Right kidney (tissue), 1 donor: ENCODE measurements around the gene MAFF.
"Not testable (repeated sequence)": the region's sequence is repeated elsewhere in the genome, so short reads cannot be mapped to it uniquely, and the experiment has no call there.

Source experiments
- DNase-seq: peaks from one replicate; pipeline ENCODE4 v3.0.0-alpha.2; 2016

Gene MAFF

DNA sequence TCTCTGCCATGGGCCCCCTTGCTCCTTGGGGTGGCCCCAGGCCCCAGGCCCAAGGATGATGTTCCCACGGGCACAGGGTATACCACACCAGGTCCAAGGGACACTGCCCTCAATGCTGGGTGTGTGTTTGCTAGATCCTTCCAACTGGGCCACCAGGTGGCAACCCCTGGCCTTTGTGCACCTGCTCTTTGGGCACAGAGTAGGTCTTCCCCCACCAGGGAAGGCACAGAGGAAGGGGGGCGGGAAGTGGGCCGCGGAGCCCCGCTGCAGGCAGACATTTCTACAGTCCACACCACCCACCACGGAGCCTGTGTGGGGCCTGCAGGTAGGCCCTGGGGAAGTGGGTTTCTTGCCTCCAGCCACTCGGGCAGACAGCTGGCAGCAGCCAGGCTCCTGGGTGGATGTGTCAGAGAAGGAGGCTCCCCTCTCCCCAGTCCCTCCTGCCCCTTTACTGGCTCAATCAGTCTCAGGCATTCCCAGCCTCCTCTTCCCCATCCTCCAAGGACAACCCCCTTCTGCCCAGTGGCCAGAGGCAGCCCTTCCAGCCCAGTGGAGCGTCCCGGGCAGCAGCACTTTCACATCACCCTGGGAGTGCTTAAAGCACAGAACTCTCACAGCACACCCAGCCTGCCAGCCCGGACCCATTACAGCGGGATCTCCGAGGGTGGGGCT is 21.6 kb downstream of the MAFF start:
- DNase-seq = no peak

- DNase-seq = no peak
These were observed 25.3 kb downstream of the MAFF start for GRCh38 chr22:38226853-38227649.

GRCh38 chr22:38228326-38228872 is 26.6 kb downstream of the MAFF start:
- no peak for DNase-seq

DNA sequence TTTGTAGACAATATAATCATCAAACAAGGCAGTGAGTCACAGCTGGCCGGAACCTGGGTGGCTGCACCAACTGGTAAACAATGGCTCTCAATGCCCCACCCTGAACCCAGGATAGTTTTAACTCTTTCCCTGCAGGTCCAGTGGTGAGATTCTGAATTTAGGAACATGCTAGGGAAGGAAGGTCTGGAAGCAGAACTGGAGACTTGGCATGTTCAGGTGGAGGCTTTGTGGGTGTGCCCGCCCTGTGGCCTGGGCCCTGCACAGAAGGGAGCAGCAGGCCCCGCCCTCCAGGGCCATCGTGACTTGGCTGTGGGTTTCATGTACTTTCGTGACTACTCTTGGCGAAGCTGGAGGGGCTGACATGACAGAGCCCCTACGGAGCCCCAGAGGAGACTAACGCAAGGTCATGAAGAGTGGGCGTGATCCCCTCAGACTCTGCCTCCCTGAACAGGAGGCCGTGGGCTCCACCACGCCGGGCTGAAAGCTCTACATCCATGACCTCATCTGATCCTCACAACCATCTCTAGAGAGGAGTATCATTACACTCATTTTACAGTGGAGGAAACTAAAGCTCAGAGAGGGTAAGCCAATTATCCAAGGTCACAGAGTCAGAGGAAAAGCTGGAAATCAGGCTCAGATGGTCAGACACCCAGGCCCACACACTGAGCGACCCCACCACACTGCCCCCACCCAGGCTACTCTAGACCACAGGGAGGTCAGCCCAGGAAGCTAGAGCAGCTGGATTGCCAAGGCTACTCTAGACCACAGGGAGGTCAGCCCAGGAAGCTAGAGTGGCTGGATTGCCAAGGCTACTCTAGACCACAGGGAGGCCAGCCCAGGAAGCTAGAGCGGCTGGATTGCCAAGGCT is 27.3 kb downstream of the MAFF start:
- DNase-seq = no peak

- no peak for DNase-seq
These were observed 28.5 kb downstream of the MAFF start for GRCh38 chr22:38230108-38230825.

DNA sequence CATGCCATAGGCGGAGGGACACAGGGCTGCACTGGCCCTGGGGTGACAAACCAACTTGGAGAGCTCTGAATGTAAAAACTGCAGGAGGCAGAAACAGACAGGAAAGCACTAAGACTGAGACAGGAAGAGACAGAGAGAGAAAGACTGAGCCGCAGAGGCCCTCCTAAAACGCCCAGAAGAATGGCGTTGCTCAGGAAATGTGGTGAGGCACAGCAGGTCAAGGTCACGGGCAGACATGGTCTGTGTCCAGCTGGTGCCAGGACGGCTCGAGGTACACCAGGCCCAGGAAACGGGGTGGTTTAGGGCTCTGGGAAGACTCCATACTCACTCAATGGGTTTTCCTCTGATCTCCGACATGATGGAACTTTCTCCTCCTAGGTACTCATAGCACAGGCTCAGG is 29.1 kb downstream of the MAFF start:
- no peak for DNase-seq

- no peak for DNase-seq
These were observed 30.4 kb downstream of the MAFF start for GRCh38 chr22:38232196-38232595.

DNA sequence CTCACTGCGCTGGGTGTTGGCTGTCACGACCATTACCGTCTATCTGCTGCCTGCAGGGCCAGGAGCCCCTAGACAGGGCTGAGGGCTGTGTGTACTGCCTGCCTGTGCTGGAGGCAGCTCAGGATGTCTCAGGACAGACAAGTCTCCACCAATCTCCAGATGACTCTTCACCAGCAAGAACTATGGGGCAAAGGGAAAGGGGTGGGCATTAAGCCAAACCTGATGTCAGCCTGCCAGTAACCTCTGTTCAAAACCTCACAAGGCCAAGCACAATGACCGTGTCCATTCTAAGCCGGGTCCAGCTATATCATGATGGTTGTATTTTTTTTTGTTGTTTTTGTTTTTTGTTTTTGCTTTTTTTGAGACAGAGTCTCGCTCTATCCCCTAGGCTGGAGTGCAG is 31.6 kb downstream of the MAFF start:
- no peak for DNase-seq

GRCh38 chr22:38233856-38234255 is 32.1 kb downstream of the MAFF start:
- DNase-seq = not testable (repeated sequence)

- DNase-seq = no peak
These were observed 33.6 kb downstream of the MAFF start for GRCh38 chr22:38235240-38235850.

DNA sequence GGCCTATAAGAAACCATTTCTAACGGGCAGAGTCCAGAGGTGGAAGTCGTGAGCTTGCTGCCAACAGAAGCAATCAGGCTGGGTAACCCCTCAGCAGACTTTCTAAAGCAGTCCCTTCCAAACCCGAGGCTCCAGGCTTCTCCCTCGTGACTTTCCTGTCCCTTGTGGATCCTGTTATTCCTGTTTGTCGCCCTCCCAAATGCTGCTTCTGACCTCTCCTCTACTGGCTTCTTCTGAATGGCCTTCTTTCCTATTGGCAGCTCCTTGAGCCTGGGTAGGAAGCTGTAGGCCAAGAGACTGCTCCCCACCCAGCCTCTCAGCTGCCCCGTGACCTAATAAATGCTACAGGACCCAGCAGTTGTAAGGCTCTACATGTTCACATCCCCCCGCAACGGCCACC is 35.0 kb downstream of the MAFF start:
- DNase-seq = no peak

GRCh38 chr22:38238519-38239071 is 36.8 kb downstream of the MAFF start:
- DNase-seq = no peak

GRCh38 chr22:38239101-38239761 is 37.4 kb downstream of the MAFF start:
- no peak for DNase-seq

- no peak for DNase-seq
These were observed 39.0 kb downstream of the MAFF start for GRCh38 chr22:38240734-38241252.

DNA sequence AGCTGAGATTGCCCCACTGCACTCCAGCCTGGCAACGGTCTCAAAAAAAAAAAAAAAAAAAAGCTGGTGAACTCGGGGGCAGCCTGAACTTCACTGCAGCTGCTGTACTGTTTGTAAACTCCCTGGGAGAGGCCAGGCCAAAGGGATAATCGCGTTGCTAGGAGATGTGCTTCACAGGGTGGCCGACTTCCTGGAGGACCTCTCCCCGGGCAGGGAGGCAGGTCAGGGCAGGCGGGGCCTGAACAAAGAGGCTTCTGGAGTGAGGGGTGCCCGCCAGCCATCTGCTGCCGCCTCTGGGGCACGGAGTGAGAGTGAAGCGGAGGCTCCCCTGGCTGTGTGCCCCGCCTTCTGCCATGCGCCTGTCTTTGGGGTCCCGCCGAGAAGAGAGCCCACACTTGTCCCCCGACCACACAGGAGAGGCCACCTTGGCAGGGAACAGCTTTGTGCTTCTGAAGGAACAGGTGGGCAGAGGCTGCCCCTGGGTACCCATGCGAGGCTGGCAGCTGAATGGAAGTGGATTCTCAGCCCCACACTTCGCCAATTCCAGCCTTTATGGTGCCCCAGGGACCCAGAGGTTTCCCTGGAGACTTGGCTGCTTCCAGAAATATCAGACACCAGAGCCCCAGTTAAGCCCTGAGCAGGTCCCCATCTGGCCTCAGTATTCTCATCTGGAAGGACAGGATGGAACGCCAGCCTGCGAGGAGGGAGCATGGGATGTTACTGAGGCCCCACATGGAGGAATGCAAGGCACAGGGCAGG is 41.4 kb downstream of the MAFF start:
- peak; percentile 48 for DNase-seq

DNA sequence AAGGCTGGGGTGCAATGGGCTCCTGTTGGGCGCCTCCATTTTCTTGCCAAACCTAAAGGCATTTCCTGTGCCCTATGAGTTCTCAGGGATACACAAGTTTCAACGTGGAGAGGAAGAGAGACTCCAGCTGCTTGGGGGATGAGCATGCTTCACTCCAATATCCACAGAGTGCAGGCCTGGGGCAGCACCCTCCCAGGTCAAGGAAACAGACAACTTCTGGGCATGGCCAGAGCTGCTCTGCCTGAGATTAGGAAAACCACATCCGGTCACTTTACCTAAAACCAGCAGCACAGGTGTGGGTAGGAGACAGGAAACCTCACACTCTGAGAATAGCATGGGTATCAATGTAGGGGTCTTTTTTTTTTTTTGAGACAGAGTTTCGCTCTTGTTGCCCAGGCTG is 42.3 kb downstream of the MAFF start:
- no peak for DNase-seq

GRCh38 chr22:38246046-38246658 is 44.4 kb downstream of the MAFF start:
- no peak for DNase-seq

DNA sequence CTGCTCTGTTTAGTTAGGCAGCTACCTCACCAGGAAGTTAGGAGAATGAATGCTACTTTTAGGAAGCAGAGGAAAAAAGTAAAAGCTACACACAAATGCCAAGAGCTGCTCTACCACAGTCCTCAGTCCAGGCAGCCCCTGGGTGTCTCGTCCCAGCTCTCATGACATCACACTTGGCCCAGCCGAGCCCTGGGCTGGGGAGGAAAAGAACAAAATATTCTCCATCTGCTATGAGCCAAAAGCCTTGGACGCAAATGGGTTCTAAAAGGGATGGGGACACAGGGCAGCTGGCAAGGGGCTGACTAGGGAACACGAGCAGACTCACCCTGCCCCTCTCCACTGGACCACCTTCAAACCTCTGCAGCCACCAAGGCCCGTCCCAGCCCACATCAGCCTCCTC is 44.9 kb downstream of the MAFF start:
- no peak for DNase-seq

- DNase-seq = no peak
These were observed 45.9 kb downstream of the MAFF start for GRCh38 chr22:38247713-38248112.
